HG03196 (cell line): ENCODE measurements around the gene ARG1.

Source experiments
- ATAC-seq: cut with Tn5 transposase; IDR thresholded peaks from one replicate; pipeline ENCODE4 v1.9.1; 2021; ENCODE audit not compliant: unreplicated experiment

Gene ARG1

GRCh38 chr6:131581523-131581922, 8.5 kb downstream of the ARG1 start:
- no peak for ATAC-seq

GRCh38 chr6:131586543-131586942, 13.5 kb downstream of the ARG1 start:
- no peak for ATAC-seq

- ATAC-seq, result no peak
These were observed 14.9 kb downstream of the ARG1 start for GRCh38 chr6:131587909-131588308.

- no peak for ATAC-seq
These were observed 15.6 kb downstream of the ARG1 start for GRCh38 chr6:131588643-131589042.

- no peak for ATAC-seq
These were observed 19.9 kb downstream of the ARG1 start for GRCh38 chr6:131592935-131593334.

GRCh38 chr6:131594074-131594473, 21.0 kb downstream of the ARG1 start:
- ATAC-seq, result no peak

GRCh38 chr6:131597446-131597845, 24.4 kb downstream of the ARG1 start:
- ATAC-seq, result no peak

- ATAC-seq, result no peak
These were observed 27.7 kb downstream of the ARG1 start for GRCh38 chr6:131600716-131601115.

GRCh38 chr6:131602781-131603312, 29.8 kb downstream of the ARG1 start:
- ATAC-seq, result no peak

- ATAC-seq, result no peak
These were observed 40.4 kb downstream of the ARG1 start for GRCh38 chr6:131613296-131613925.

GRCh38 chr6:131615275-131615674, 42.2 kb downstream of the ARG1 start:
- no peak for ATAC-seq

- ATAC-seq, result peak; percentile 97
These were observed 55.0 kb downstream of the ARG1 start, which contains the start of gene MED23 for GRCh38 chr6:131627724-131628682. MED23 (minus strand) TSS chr6:131628242; CDS start chr6:131628049, 193 bp downstream.

GRCh38 chr6:131628726-131629125, 55.7 kb downstream of the ARG1 start:
- no peak for ATAC-seq

- ATAC-seq, result no peak
These were observed 56.6 kb downstream of the ARG1 start for GRCh38 chr6:131629651-131630050.

GRCh38 chr6:131631625-131632289, 58.7 kb downstream of the ARG1 start:
- ATAC-seq, result no peak
